Measurements from ENCODE around the gene CPNE1.

The CPNE1 gene

GRCh38 chr20:35600176-35600992 lies 64.3 kb downstream of the CPNE1 start (continued):
- TF ChIP-seq PATZ1 (CRISPR knock-in tag; IDR thresholded peaks at IDR 0.05; ENCODE audit: borderline replicate concordance) (no peak), ZFP3 (CRISPR knock-in tag; IDR thresholded peaks at IDR 0.05) (no peak), ESRRG (CRISPR knock-in tag; IDR thresholded peaks at IDR 0.05) (no peak), GLIS3 (CRISPR knock-in tag; IDR thresholded peaks at IDR 0.05) (no peak), TCF4 (CRISPR knock-in tag; IDR thresholded peaks at IDR 0.05; ENCODE audit: borderline replicate concordance) (no peak), SNAI2 (CRISPR knock-in tag; IDR thresholded peaks at IDR 0.05) (no peak)

GRCh38 chr20:35599776-35600120 lies 65.0 kb downstream of the CPNE1 start:
- no peak for TF ChIP-seq PPARA (CRISPR knock-in tag; IDR thresholded peaks at IDR 0.05; ENCODE audit: borderline replicate concordance)
- no peak for TF ChIP-seq SNAI2 (CRISPR knock-in tag; IDR thresholded peaks at IDR 0.05)
- no peak for TF ChIP-seq GLIS3 (CRISPR knock-in tag; IDR thresholded peaks at IDR 0.05)
- TF ChIP-seq ZNF8 (CRISPR knock-in tag; IDR thresholded peaks at IDR 0.05), result no peak
- no peak for TF ChIP-seq OSR1 (CRISPR knock-in tag; IDR thresholded peaks at IDR 0.05)
- no peak for TF ChIP-seq CSRNP3 (CRISPR knock-in tag; IDR thresholded peaks at IDR 0.05)
- no peak for TF ChIP-seq CSDC2 (CRISPR knock-in tag; IDR thresholded peaks at IDR 0.05)
- no peak for TF ChIP-seq ISL1 (CRISPR knock-in tag; IDR thresholded peaks at IDR 0.05)
- TF ChIP-seq CREB5 (CRISPR knock-in tag; IDR thresholded peaks at IDR 0.05; ENCODE audit: low read depth), result no peak
- TF ChIP-seq ZC3H10 (CRISPR knock-in tag; IDR thresholded peaks at IDR 0.05), result no peak
- TF ChIP-seq PATZ1 (CRISPR knock-in tag; IDR thresholded peaks at IDR 0.05; ENCODE audit: borderline replicate concordance), result no peak
- no peak for TF ChIP-seq TCF4 (CRISPR knock-in tag; IDR thresholded peaks at IDR 0.05; ENCODE audit: borderline replicate concordance)
- TF ChIP-seq TOX (CRISPR knock-in tag; IDR thresholded peaks at IDR 0.05; ENCODE audit: borderline replicate concordance), result no peak
- no peak for TF ChIP-seq RARB (CRISPR knock-in tag; IDR thresholded peaks at IDR 0.05)
- TF ChIP-seq POU6F1 (CRISPR knock-in tag; IDR thresholded peaks at IDR 0.05; ENCODE audit: borderline replicate concordance, low read depth), result no peak
- no peak for ATAC-seq

GRCh38 chr20:35598899-35599775 lies 65.6 kb downstream of the CPNE1 start:
- ATAC-seq, result no peak
- TF ChIP-seq ZNF8 (CRISPR knock-in tag; IDR thresholded peaks at IDR 0.05) (no peak), TSHZ2 (CRISPR knock-in tag; IDR thresholded peaks at IDR 0.05) (no peak), POU6F1 (CRISPR knock-in tag; IDR thresholded peaks at IDR 0.05; ENCODE audit: borderline replicate concordance, low read depth) (no peak), ARNTL (CRISPR knock-in tag; IDR thresholded peaks at IDR 0.05; ENCODE audit: borderline replicate concordance, low read depth) (no peak), CSDC2 (CRISPR knock-in tag; IDR thresholded peaks at IDR 0.05) (no peak), CSRNP3 (CRISPR knock-in tag; IDR thresholded peaks at IDR 0.05) (no peak), ISL1 (CRISPR knock-in tag; IDR thresholded peaks at IDR 0.05) (no peak), ZFP3 (CRISPR knock-in tag; IDR thresholded peaks at IDR 0.05) (no peak), ZFP30 (CRISPR knock-in tag; IDR thresholded peaks at IDR 0.05) (no peak)

Data from SK-N-SH treated with all-trans-retinoic acid at 6 μM for 48 hours (cell line).